22Rv1 (cell line): ENCODE data around the gene SCUBE2.

Source experiments
- CTCF ChIP-seq: fragments of 450-650 bp; IDR thresholded peaks from 2 replicates; pipeline ENCODE4 v1.5.1; 2017; ENCODE audit warnings: mild to moderate bottlenecking
- ZFX ChIP-seq: fragments of 450-650 bp; IDR thresholded peaks from 2 replicates; pipeline ENCODE4 v1.6.1; 2017; ENCODE audit warnings: antibody characterized with exemption, borderline replicate concordance

DNA sequence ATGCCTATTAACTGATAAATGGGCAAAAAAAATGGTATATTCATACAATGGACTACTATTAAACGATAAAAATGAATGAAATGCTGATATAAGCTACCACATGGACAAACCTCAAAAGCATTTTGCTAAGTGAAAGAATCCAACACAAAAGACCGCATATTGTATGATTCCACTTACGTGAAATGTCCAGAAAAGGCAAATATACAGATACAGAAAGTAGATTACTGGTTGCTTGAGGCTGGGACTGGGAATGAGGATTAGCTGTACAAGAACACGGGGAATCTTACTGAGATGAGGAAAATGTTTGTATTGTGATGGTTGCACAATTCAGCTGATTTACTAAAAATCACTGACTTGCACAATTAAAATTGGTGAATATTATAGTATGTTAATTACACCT, 8.8 kb downstream of the SCUBE2 start:
- TF ChIP-seq CTCF (no peak), ZFX (no peak)
